Testis (tissue), 2 donors: ENCODE results near the gene ZNF561.

Source experiments
- POLR2A ChIP-seq: fragments of 450-650 bp; IDR thresholded peaks from one replicate; pipeline ENCODE4 v1.6.1; 2017; ENCODE audit warnings: antibody characterized with exemption, mild to moderate bottlenecking, moderate library complexity
- TF ChIP-seq, protein P1 (sequence below), 3 experiments: fragments of 450-650 bp in 2 of 3; fragments of 200-600 bp in 1 of 3; sonication (generic) in 1 of 3; IDR thresholded peaks; one replicate each; pipeline ENCODE4 v1.5.1; 2016 to 2019; ENCODE audit warnings: antibody characterized with exemption in 3 of 3, mild to moderate bottlenecking in 2 of 3, moderate library complexity in 1 of 3

GRCh38 chr19:9668544-9668943, 47.5 kb upstream of the ZNF561 start:
- no peak for TF ChIP-seq POLR2A
- TF ChIP-seq, protein P1, sequence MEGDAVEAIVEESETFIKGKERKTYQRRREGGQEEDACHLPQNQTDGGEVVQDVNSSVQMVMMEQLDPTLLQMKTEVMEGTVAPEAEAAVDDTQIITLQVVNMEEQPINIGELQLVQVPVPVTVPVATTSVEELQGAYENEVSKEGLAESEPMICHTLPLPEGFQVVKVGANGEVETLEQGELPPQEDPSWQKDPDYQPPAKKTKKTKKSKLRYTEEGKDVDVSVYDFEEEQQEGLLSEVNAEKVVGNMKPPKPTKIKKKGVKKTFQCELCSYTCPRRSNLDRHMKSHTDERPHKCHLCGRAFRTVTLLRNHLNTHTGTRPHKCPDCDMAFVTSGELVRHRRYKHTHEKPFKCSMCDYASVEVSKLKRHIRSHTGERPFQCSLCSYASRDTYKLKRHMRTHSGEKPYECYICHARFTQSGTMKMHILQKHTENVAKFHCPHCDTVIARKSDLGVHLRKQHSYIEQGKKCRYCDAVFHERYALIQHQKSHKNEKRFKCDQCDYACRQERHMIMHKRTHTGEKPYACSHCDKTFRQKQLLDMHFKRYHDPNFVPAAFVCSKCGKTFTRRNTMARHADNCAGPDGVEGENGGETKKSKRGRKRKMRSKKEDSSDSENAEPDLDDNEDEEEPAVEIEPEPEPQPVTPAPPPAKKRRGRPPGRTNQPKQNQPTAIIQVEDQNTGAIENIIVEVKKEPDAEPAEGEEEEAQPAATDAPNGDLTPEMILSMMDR (IDR thresholded peaks at IDR 0.05), result no peak
